BE2C (cell line): Measurements from ENCODE around the gene IL2RG. TPM values are rescaled to one million over a fixed set of nuclear protein-coding genes. Genes with fewer than 3 reads are reported as not detected.

ENCODE experiments used
- DNase-seq: peaks from one replicate; pipeline ENCODE4 v3.0.0-alpha.2; 2020
- H3K27me3 ChIP-seq: fragments of 250-450 bp; sonication (Bioruptor Pico); 2 replicates; pipeline ENCODE4 v1.5.1; 2020; ENCODE audit warnings: mild to moderate bottlenecking
- H3K36me3 ChIP-seq: fragments of 250-450 bp; sonication (Bioruptor Pico); 2 replicates; pipeline ENCODE4 v1.5.1; 2020; ENCODE audit warnings: mild to moderate bottlenecking
- H3K4me1 ChIP-seq: fragments of 250-450 bp; sonication (Bioruptor Pico); 2 replicates; pipeline ENCODE4 v1.5.1; 2020
- H3K4me3 ChIP-seq: 2 replicates; pipeline ENCODE4 v1.5.1; 2011; ENCODE audit warnings: low read depth, low read length
- H3K9me3 ChIP-seq: fragments of 250-450 bp; sonication (Bioruptor Pico); 2 replicates; pipeline ENCODE4 v1.5.1; 2020
- CTCF ChIP-seq: IDR thresholded peaks from 2 replicates; pipeline ENCODE4 v1.5.1; 2012; ENCODE audit warnings: mild to moderate bottlenecking, low read depth, low read length
- polyA plus RNA-seq: library from polyadenylated mRNA; unstranded; fragments of >200 nt; gene quantifications from one replicate; pipeline ENCODE4 v1.2.1, GENCODE V29; 2012; ENCODE audit warnings: low read depth, missing spikeins; ENCODE audit not compliant: insufficient read length, insufficient read depth

Gene IL2RG
- polyA plus RNA-seq = 1.7 TPM

GRCh38 chrX:71111141-71111843 lies at the start of gene IL2RG:
Gene IL2RG, minus strand, starts transcription at chrX:71111577. Its CDS starts 38 bp downstream, at chrX:71111539.
- Histone ChIP-seq H3K36me3 (no peaks in the 10 kb centered on the region), H3K4me3 (no peak within 1 kb of the TSS), H3K9me3 (no peaks in the 10 kb centered on the region), H3K4me1 (peaks cover 8% of the 10 kb centered on the region), H3K27me3 (no peaks in the 10 kb centered on the region)
- DNase-seq = no peak
- TF ChIP-seq CTCF = no peak

GRCh38 chrX:71160475-71160874 lies 49.1 kb upstream of the IL2RG start:
- no peaks in the 10 kb centered on the region for H3K27me3 ChIP-seq
- H3K36me3 ChIP-seq = no peaks in the 10 kb centered on the region
- H3K9me3 ChIP-seq = no peaks in the 10 kb centered on the region
- DNase-seq = no peak
- no peak for TF ChIP-seq CTCF
- no peak overlapping the region for H3K4me3 ChIP-seq
- H3K4me1 ChIP-seq = no peaks in the 10 kb centered on the region

- H3K4me1 ChIP-seq = no peaks in the 10 kb centered on the region
- no peak for TF ChIP-seq CTCF
Measured at GRCh38 chrX:71159335-71159734, 48.0 kb upstream of the IL2RG start.

DNA sequence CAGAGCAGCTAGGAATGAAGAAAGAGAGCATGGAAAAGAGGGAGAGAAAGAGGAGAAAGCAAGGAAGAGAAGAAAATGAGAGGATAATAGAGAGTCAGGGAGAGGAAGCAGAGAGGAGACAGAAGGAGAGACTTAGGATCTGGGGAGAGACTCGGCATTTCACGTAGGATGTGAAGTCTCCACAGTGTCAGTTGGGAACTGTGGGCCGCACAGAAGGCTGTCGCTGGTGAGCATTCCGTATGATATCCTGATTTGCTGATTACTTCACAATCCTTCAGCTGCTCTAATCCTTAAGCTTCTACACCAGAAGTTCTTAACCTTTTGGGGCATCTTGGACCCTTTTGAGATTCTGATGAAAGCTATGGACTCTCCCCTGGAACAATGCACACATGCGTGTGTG lies 47.2 kb upstream of the IL2RG start:
- Histone ChIP-seq H3K27me3 (no peaks in the 10 kb centered on the region), H3K36me3 (no peaks in the 10 kb centered on the region), H3K4me3 (no peak overlapping the region), H3K4me1 (no peaks in the 10 kb centered on the region), H3K9me3 (no peaks in the 10 kb centered on the region)
- no peak for DNase-seq
- TF ChIP-seq CTCF = no peak

More at GRCh38 chrX:71159335-71159734, 48.0 kb upstream of the IL2RG start:
- DNase-seq = no peak
- Histone ChIP-seq H3K36me3 (no peaks in the 10 kb centered on the region), H3K9me3 (no peaks in the 10 kb centered on the region), H3K4me3 (no peak overlapping the region), H3K27me3 (no peaks in the 10 kb centered on the region)

GRCh38 chrX:71154641-71155040 lies 43.3 kb upstream of the IL2RG start:
- Histone ChIP-seq H3K36me3 (no peaks in the 10 kb centered on the region), H3K9me3 (no peaks in the 10 kb centered on the region), H3K4me1 (no peaks in the 10 kb centered on the region), H3K27me3 (no peaks in the 10 kb centered on the region), H3K4me3 (no peak overlapping the region)
- TF ChIP-seq CTCF = no peak
- DNase-seq = no peak

GRCh38 chrX:71154196-71154595 lies 42.8 kb upstream of the IL2RG start:
- no peak for DNase-seq
- H3K36me3 ChIP-seq = no peaks in the 10 kb centered on the region
- H3K4me3 ChIP-seq = no peak overlapping the region
- no peak for TF ChIP-seq CTCF
- no peaks in the 10 kb centered on the region for H3K9me3 ChIP-seq
- no peaks in the 10 kb centered on the region for H3K27me3 ChIP-seq
- H3K4me1 ChIP-seq = no peaks in the 10 kb centered on the region
